DOHH2 (cell line): Measurements from ENCODE around the gene DPYD.

ENCODE experiments used
- H3F3A ChIP-seq: fragments of 200-600 bp; sonication (generic), shearing (Covaris generic); 2 replicates; pipeline ENCODE4 v1.6.0; 2016; ENCODE audit warnings: antibody characterized with exemption, mild to moderate bottlenecking; ENCODE audit not compliant: control insufficient read depth, insufficient read depth
- H3K27ac ChIP-seq: fragments of 200-600 bp; sonication (generic); 2 replicates; pipeline ENCODE4 v1.5.1; 2014; ENCODE audit warnings: low read depth, mild to moderate bottlenecking, low read length, moderate library complexity
- H3K27me3 ChIP-seq: fragments of 200-600 bp; sonication (generic); 2 replicates; pipeline ENCODE4 v1.6.1; 2014; ENCODE audit warnings: mild to moderate bottlenecking, low read length, mixed read lengths; ENCODE audit not compliant: control insufficient read depth
- H3K36me3 ChIP-seq: fragments of 200-600 bp; sonication (generic); 2 replicates; pipeline ENCODE4 v1.6.1; 2014; ENCODE audit warnings: mild to moderate bottlenecking, low read length, moderate library complexity, mixed read lengths; ENCODE audit not compliant: control insufficient read depth
- H3K4me1 ChIP-seq: fragments of 200-600 bp; sonication (generic); 2 replicates; pipeline ENCODE4 v1.6.1; 2014; ENCODE audit warnings: mild to moderate bottlenecking, low read length, mixed read lengths; ENCODE audit not compliant: control insufficient read depth
- H3K4me2 ChIP-seq: fragments of 200-600 bp; sonication (generic); 2 replicates; pipeline ENCODE4 v1.6.0; 2014; ENCODE audit warnings: mild to moderate bottlenecking, low read length, moderate library complexity
- H3K4me3 ChIP-seq: fragments of 200-600 bp; sonication (generic); 2 replicates; pipeline ENCODE4 v1.5.1; 2014; ENCODE audit warnings: mild to moderate bottlenecking, low read length, mixed read lengths
- H3K79me2 ChIP-seq: fragments of 200-600 bp; sonication (generic); 2 replicates; pipeline ENCODE4 v1.6.1; 2014; ENCODE audit warnings: mild to moderate bottlenecking, low read length, mixed read lengths; ENCODE audit not compliant: control insufficient read depth
- H3K9me2 ChIP-seq: fragments of 200-600 bp; sonication (generic); replicated peaks from 2 replicates; pipeline ENCODE4 v1.6.1; 2014; ENCODE audit warnings: mild to moderate bottlenecking, low read length, mixed read lengths; ENCODE audit not compliant: control insufficient read depth
- H3K9me3 ChIP-seq: fragments of 200-600 bp; sonication (generic); 2 replicates; pipeline ENCODE4 v1.6.1; 2014; ENCODE audit warnings: antibody characterized with exemption, low read length, mixed read lengths; ENCODE audit not compliant: control insufficient read depth, insufficient read depth
- H4K20me1 ChIP-seq: fragments of 200-600 bp; sonication (generic); 2 replicates; pipeline ENCODE4 v1.6.0; 2014; ENCODE audit warnings: low read depth, mild to moderate bottlenecking, antibody characterized with exemption, low read length, moderate library complexity; ENCODE audit not compliant: control insufficient read depth, insufficient read depth
- EZH2phosphoT487 ChIP-seq: fragments of 200-600 bp; sonication (generic); IDR thresholded peaks from 2 replicates; pipeline ENCODE4 v1.6.1; 2017; ENCODE audit warnings: borderline replicate concordance, mild to moderate bottlenecking, antibody characterized with exemption, low read length, moderate library complexity, mixed read lengths
- TF ChIP-seq, protein P1 (sequence below): fragments of 200-600 bp; sonication (generic); IDR thresholded peaks from one replicate; pipeline ENCODE4 v1.5.1; 2014; ENCODE audit warnings: antibody characterized with exemption, mild to moderate bottlenecking, low read depth, low read length; ENCODE audit not compliant: poor library complexity, severe bottlenecking

The DPYD gene

DNA sequence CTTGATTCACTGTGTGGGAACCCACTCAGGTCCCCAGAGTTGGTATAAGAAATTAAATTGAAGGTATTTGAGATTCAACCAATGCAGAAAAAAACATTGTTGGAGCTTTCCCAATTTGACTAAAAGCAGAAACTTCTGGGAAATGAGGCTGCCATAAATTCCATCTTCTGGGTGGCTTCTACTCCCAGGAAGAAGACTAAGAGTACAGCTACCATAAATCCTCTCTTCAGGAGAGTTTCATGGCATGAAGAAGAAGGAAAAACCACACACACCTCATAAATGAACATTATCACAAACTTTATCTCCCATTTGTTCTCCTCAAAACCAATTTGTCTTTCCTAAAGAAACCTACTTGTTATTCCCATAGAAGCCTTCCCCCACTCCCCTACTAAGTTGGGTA, 283.9 kb downstream of the DPYD start:
- Histone ChIP-seq H3F3A (no peaks in the 10 kb centered on the region), H3K27ac (no peak overlapping the region), H4K20me1 (no peaks in the 10 kb centered on the region), H3K4me2 (no peak overlapping the region), H3K4me3 (no peak overlapping the region), H3K27me3 (no peaks in the 10 kb centered on the region), H3K36me3 (no peaks in the 10 kb centered on the region), H3K9me2 (no peaks in the 10 kb centered on the region), H3K4me1 (no peaks in the 10 kb centered on the region), H3K79me2 (no peaks in the 10 kb centered on the region), H3K9me3 (no peaks in the 10 kb centered on the region)
- no peak for TF ChIP-seq EZH2phosphoT487
- TF ChIP-seq, protein P1, sequence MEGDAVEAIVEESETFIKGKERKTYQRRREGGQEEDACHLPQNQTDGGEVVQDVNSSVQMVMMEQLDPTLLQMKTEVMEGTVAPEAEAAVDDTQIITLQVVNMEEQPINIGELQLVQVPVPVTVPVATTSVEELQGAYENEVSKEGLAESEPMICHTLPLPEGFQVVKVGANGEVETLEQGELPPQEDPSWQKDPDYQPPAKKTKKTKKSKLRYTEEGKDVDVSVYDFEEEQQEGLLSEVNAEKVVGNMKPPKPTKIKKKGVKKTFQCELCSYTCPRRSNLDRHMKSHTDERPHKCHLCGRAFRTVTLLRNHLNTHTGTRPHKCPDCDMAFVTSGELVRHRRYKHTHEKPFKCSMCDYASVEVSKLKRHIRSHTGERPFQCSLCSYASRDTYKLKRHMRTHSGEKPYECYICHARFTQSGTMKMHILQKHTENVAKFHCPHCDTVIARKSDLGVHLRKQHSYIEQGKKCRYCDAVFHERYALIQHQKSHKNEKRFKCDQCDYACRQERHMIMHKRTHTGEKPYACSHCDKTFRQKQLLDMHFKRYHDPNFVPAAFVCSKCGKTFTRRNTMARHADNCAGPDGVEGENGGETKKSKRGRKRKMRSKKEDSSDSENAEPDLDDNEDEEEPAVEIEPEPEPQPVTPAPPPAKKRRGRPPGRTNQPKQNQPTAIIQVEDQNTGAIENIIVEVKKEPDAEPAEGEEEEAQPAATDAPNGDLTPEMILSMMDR: no peak

DNA sequence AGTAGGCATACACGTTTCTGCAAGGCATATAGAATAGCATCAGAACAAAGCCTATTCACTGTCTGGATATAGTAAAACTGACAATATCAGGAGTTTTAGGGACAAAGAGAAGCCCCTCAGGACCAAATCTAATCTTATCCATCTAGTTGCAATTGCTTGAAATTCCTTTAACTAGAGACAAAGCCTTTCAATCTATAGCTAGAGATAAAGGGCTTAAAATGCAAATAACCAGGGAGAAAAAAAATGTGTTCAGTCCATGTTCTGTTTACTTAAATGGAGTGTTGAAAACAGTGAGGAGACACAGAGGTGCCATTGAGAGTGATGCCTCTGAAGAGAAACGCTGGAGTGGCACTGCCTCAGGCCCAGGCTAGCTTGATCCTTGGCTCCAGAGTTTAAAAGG, 286.1 kb downstream of the DPYD start:
- no peak overlapping the region for H3K27ac ChIP-seq
- H4K20me1 ChIP-seq: no peaks in the 10 kb centered on the region
- no peak overlapping the region for H3K4me3 ChIP-seq
- H3K79me2 ChIP-seq: no peaks in the 10 kb centered on the region
- no peaks in the 10 kb centered on the region for H3K4me1 ChIP-seq
- no peak overlapping the region for H3K4me2 ChIP-seq
- H3K36me3 ChIP-seq: no peaks in the 10 kb centered on the region
- H3K9me3 ChIP-seq: no peaks in the 10 kb centered on the region
- TF ChIP-seq, protein P1: no peak
- TF ChIP-seq EZH2phosphoT487: no peak
- H3K9me2 ChIP-seq: no peaks in the 10 kb centered on the region
- H3F3A ChIP-seq: no peaks in the 10 kb centered on the region
- H3K27me3 ChIP-seq: no peaks in the 10 kb centered on the region

DNA sequence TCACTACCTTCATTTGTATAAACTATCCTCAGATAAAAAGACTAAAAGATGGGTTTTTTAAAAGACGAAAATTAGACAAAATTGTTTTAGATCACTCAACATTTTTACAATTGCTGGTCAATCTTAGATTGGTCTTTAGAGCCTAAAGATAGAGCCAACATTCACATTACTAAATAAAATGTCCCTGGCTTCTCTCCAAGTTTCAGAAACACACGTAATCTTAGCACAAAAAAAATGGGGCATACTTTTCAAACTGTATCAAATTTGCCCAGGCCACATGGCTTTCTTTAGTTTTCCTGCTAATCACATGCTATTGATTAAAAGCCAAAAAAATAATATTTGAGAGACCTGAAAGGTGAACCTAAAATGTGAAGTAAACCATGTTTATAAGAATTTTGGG, 288.1 kb downstream of the DPYD start:
- Histone ChIP-seq H4K20me1 (no peaks in the 10 kb centered on the region), H3K79me2 (no peaks in the 10 kb centered on the region), H3K27me3 (no peaks in the 10 kb centered on the region), H3K27ac (no peak overlapping the region), H3K9me3 (no peaks in the 10 kb centered on the region), H3K4me1 (no peaks in the 10 kb centered on the region), H3K9me2 (no peaks in the 10 kb centered on the region), H3K4me2 (no peak overlapping the region), H3K36me3 (no peaks in the 10 kb centered on the region), H3F3A (no peaks in the 10 kb centered on the region), H3K4me3 (no peak overlapping the region)
- TF ChIP-seq, protein P1: no peak
- TF ChIP-seq EZH2phosphoT487: no peak

DNA sequence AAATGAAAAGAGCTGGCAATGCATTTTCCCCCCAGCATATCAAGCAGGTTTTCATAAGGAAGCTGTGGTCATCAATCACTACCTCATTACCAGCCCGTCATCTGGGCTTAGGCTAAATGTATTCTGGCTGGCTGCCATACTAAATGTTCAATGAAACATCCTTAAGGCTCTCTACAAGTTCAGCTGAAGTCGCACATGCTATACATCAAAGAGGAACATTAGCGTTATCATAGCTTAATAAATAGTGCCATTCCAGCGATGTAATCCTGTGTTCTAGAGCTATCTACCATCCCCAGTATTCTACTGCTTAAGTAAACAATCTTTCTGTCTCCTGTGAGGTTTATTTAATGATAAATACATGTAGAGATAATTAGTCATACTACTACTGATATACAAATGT, 288.8 kb downstream of the DPYD start:
- H3K4me3 ChIP-seq: no peak overlapping the region
- no peaks in the 10 kb centered on the region for H3K4me1 ChIP-seq
- no peaks in the 10 kb centered on the region for H3K9me2 ChIP-seq
- no peak overlapping the region for H3K4me2 ChIP-seq
- no peaks in the 10 kb centered on the region for H3F3A ChIP-seq
- no peaks in the 10 kb centered on the region for H3K79me2 ChIP-seq
- H4K20me1 ChIP-seq: no peaks in the 10 kb centered on the region
- H3K27ac ChIP-seq: no peak overlapping the region
- no peaks in the 10 kb centered on the region for H3K36me3 ChIP-seq
- H3K9me3 ChIP-seq: no peaks in the 10 kb centered on the region
- no peaks in the 10 kb centered on the region for H3K27me3 ChIP-seq
- TF ChIP-seq, protein P1: no peak
- no peak for TF ChIP-seq EZH2phosphoT487
